ENCODE data around the gene TMCO1.
"Not testable (repeated sequence)": the region's sequence is repeated elsewhere in the genome, so short reads cannot be mapped to it uniquely, and the experiment has no call there.

TMCO1 gene, protein sequence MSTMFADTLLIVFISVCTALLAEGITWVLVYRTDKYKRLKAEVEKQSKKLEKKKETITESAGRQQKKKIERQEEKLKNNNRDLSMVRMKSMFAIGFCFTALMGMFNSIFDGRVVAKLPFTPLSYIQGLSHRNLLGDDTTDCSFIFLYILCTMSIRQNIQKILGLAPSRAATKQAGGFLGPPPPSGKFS

DNA sequence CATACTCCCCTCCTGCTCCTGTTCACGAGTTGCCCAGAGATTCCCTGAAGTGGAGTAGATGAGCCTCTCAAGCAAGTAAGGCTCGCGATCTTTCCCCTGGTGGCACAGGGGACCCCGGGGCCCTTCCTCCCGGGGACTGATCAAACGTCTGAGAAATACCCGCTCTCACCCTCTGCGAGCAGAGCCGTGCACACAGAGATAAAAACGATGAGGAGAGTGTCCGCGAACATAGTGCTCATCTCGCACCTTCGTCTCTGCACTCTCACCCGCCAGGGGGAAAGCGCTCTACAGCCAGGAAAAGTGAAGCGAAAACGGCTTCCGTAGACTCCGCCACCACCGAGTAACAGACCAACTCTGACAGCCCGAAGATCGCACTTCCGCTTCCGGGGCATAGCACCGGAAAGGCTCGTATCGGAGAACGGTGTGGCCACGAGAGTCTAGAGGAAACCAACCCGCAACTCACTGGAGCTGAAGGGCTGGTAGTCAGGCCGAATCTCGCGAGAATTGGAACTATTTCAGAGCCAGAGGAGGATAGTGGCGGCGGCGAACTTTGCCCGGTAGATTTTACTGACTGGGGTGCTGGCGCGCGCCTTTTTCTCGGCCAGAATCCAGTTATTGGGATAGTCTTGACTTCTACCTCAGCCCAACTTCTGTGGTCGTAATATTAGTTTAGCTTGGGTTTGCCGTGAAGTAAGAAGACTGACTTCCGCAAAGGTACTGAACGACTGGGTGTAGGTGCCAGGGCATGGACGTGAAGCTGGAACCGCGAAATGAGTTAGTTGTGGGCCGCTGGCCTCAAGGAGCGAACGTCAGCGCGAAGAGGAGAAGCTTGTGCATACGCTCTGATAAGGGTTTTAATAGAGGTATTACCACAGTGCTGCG lies at the start of gene TMCO1:
Gene TMCO1, minus strand, starts transcription at position 356 of the 882 bp plus-strand sequence. Its CDS starts 117 bp downstream, at position 239.
- peak; percentile 99 for DNase-seq

DNA sequence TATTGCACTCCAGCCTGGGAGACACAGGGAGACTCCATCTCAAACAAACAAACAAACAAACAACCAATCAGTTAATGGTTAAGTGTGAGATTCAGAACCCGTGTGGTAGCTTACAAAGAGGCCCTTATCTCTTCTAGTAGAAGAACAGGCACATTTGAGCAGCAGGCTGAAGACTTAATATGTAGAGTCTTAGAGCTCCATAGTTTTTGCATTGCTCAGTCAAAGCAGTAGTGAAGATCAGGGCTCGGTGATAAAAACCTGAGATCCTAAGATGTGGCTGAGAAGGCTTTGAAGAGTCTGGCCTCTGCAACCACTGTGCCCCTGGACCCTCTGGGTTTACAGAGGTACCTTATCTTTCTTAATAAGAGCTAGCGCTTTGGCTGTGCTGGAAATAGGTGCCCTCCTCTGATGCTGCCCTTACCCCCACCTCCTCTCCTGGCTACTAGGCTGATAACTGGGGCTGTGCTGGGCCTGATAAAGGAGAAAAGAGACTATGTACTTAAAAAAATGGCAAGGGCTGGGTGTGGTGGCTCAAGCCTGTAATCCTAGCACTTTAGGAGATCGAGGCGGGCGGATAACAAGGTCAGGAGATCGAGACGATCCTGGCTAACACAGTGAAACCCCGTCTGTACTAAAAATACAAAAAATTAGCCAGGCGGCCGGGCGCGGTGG lies 48.3 kb upstream of the TMCO1 start:
- no peak for DNase-seq

- no peak for DNase-seq
These were observed 47.5 kb upstream of the TMCO1 start for GRCh38 chr1:165816157-165816556.

- DNase-seq, result no peak
These were observed 47.1 kb upstream of the TMCO1 start for GRCh38 chr1:165815725-165816124.

DNA sequence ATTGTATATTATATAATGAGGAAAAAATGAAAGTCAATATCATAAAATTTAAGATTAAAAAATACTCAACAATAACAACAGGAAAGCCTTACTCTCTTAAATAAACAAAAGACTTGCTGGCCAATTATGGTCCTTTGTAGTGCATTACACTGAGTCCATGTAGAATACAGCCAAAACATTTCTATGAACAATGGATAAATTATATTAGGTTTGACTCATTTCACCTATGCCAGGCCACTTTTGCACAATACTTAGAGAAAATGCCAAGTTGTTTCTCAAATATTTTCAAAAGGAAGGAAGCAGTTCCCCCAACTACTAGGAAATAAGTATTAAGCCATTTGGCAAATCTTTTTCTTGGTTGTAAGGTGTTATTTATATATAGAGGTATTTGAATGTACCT lies 38.9 kb upstream of the TMCO1 start:
- DNase-seq, result no peak

- DNase-seq, result not testable (repeated sequence)
These were observed 35.8 kb upstream of the TMCO1 start for GRCh38 chr1:165804513-165804912.

DNA sequence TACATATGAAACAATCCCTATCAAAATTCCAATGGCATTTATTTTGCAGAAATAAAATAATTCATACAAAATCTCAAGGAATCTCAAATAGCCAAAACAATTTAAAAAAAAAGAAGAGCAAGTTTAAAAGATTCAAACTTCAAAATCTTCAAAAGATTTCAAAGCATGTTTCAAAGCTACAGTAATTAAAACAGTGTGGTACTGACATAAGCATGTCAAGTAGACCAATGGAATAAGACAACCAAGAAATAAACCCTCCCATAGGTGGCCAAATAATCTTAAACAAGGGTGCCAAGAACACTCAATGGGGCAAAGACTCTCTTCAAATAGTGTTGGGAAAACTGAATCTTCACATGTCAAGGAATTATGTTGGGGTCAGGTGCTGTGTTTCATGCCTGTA lies 30.7 kb upstream of the TMCO1 start:
- no peak for DNase-seq

- DNase-seq, result no peak
These were observed 27.2 kb upstream of the TMCO1 start for GRCh38 chr1:165795894-165796293.

DNA sequence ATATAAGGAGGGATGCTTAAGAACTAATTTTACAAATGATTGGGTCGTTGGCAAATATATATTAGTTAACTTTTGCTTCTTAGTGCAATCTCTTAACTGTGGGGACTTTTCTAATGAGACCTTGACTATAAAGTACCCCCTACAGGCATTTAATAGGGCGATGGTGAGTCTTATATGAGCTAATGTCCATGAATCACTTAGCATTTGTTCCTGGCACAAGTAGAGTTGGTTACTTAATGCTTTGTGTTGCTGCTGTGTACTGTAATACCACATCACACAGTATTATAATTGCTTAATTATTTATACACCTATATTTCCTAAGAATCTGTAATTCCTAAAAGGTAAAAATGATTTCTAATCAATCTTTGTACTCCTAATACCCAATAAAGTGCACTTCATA lies 25.3 kb upstream of the TMCO1 start:
- DNase-seq, result no peak

DNA sequence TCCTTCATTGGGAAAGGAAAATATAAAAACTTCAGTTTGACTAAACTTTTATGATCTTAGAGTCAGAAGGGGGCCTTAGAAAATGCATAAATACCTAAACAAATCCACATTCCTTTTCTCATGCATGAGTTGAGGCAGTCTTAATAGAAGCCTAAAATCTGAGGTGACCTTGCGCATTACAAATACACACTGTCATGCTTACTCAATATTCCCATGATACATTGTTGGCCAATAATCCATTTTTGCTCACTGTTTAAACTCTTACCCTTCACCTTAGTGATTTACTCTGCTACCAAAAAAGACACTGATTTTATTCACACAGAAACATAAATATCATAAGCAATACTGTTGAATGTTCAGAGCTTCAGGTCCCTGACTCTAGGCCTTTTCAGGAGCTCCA lies 19.1 kb upstream of the TMCO1 start:
- no peak for DNase-seq

- not testable (repeated sequence) for DNase-seq
These were observed 14.9 kb upstream of the TMCO1 start for GRCh38 chr1:165783519-165783918.

GRCh38 chr1:165778197-165778596 lies 9.5 kb upstream of the TMCO1 start:
- not testable (repeated sequence) for DNase-seq

GRCh38 chr1:165773324-165773965 lies 4.8 kb upstream of the TMCO1 start:
- no peak for DNase-seq

- no peak for DNase-seq
These were observed 4.1 kb upstream of the TMCO1 start for GRCh38 chr1:165772739-165773138.

- DNase-seq, result no peak
These were observed 4.4 kb downstream of the TMCO1 start for GRCh38 chr1:165764277-165764676.

DNA sequence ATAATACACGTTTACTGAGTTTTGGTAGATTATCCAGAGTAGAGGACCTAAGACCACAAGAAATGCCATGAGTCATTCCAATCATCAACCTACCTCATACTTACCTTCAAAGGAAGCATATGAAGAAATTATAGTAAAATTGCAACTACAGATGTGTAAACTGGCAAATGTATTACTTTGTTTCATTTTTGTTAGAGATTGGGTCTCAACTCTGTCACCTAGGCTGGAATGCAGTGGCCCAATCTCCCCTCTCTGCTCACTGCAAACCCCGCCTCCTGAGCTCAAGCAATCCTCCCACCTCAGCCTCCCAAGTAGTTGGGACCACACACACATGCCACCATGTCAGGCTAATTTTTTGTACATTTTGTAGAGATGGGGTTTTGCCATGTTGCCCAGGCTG lies 5.2 kb downstream of the TMCO1 start:
- no peak for DNase-seq

- DNase-seq, result no peak
These were observed 5.9 kb downstream of the TMCO1 start for GRCh38 chr1:165762725-165763124.

- peak; percentile 18 to 19 for DNase-seq
These were observed 9.6 kb downstream of the TMCO1 start for GRCh38 chr1:165759095-165759494.

GRCh38 chr1:165755393-165756010 lies 13.2 kb downstream of the TMCO1 start:
- DNase-seq, result no peak

DNA sequence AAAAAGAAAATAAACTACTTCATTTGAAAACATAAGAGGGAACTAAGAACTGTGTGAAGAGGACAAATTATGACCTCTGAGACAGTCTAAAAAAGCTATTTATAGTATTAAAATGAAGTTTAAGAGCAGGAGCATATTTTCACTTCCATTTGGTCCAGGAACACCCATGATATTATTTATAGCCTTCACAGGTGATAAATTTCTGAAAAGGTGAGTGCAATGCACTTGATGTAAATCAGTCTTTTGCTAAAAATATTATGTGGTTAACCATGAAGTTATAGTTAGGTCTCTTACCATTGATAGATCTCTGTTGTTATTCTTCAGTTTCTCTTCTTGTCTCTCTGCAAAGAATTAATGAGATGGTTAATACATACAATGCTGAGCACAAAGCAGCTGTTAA lies 14.7 kb downstream of the TMCO1 start:
- no peak for DNase-seq

- no peak for DNase-seq
These were observed 20.1 kb downstream of the TMCO1 start for GRCh38 chr1:165748550-165748949.

DNA sequence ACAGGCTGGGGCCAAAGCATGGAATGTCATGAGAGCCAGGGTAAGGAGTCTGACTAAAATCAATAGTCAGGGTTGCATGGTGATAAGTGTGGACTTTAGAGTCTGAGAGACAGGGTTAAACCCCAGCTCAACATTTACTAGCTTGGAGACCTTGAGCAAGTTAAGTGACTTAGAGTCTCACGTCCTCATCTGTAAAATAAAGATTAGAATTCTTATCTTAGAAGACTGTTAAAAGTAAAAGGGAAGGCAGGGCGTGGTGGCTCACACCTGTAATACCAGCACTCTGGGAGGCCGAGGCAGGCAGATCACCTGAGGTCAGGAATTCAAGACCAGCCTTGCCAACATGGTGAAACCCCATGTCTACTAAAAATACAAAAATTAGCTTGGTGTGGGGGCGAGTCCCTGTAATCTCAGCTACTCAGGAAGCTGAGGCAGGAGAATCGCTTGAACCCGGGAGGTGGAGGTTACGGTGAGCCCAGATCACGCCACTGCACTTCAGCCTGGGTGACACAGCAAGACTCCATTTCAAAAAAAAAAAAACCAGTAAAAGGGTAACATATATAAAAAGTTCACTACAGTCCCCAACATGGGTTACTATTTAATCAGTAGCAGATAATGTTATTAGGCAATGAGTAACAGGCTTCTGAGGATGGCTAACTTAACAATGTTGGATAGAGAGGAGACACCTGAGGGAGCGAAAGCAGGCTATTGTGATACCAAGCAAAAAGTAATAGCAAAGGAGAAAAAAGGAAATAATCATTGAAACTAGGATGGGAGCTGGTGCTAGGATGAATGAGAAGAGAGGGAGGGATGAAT lies 20.8 kb downstream of the TMCO1 start:
- DNase-seq, result no peak

All from Kasumi-1 (cell line).